Measurements from ENCODE around the gene PPHLN1.

GRCh38 chr12:42364692-42365091 lies 38.7 kb downstream of the PPHLN1 start:
- TF ChIP-seq, protein P1, sequence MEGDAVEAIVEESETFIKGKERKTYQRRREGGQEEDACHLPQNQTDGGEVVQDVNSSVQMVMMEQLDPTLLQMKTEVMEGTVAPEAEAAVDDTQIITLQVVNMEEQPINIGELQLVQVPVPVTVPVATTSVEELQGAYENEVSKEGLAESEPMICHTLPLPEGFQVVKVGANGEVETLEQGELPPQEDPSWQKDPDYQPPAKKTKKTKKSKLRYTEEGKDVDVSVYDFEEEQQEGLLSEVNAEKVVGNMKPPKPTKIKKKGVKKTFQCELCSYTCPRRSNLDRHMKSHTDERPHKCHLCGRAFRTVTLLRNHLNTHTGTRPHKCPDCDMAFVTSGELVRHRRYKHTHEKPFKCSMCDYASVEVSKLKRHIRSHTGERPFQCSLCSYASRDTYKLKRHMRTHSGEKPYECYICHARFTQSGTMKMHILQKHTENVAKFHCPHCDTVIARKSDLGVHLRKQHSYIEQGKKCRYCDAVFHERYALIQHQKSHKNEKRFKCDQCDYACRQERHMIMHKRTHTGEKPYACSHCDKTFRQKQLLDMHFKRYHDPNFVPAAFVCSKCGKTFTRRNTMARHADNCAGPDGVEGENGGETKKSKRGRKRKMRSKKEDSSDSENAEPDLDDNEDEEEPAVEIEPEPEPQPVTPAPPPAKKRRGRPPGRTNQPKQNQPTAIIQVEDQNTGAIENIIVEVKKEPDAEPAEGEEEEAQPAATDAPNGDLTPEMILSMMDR (IDR thresholded peaks at IDR 0.05), result no peak
- TF ChIP-seq EP300 (IDR thresholded peaks at IDR 0.05), result no peak
- no peak for TF ChIP-seq POLR2A (IDR thresholded peaks at IDR 0.05)

Measured in sigmoid colon (tissue), 4 donors.